ENCODE results near the gene NUAK1. TPM values are rescaled to one million over a fixed set of nuclear protein-coding genes. Genes with fewer than 3 reads are reported as not detected.
A peak's percentile ranks its signal among the peaks of the same experiment; 100 is the strongest.

NUAK1 gene
- total and polyA plus RNA-seq, 4 donors = 2.9 to 14.1 (median 9.2) TPM

DNA sequence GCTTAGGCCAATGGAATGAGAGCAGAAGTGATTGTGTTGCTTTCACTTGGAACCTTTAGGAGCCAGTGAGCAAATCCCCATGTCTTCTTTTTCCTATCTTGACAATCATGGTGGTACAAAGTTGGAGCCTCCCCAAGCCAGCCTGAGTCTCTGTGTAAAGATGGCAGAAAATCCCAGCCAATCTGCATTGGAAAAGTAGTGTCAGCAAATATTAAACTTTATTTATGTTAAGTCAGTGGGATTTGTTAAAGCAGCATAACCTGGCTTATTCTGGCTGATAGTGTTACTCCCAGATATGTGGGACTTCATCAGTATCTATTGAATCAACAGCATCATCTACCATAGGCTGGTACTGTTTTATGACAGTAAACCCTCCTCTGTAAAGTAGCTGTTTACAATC, 2.2 kb upstream of the NUAK1 start:
- TF ChIP-seq, protein P1, sequence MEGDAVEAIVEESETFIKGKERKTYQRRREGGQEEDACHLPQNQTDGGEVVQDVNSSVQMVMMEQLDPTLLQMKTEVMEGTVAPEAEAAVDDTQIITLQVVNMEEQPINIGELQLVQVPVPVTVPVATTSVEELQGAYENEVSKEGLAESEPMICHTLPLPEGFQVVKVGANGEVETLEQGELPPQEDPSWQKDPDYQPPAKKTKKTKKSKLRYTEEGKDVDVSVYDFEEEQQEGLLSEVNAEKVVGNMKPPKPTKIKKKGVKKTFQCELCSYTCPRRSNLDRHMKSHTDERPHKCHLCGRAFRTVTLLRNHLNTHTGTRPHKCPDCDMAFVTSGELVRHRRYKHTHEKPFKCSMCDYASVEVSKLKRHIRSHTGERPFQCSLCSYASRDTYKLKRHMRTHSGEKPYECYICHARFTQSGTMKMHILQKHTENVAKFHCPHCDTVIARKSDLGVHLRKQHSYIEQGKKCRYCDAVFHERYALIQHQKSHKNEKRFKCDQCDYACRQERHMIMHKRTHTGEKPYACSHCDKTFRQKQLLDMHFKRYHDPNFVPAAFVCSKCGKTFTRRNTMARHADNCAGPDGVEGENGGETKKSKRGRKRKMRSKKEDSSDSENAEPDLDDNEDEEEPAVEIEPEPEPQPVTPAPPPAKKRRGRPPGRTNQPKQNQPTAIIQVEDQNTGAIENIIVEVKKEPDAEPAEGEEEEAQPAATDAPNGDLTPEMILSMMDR (IDR thresholded peaks at IDR 0.05; ENCODE audit: control extremely low read depth, extremely low read depth) = no peak
- Histone ChIP-seq H3K9me3 (ENCODE audit: control insufficient read depth in 4 of 4, insufficient read depth in 3 of 4, low read length in 3 of 4) (no peaks in the 10 kb centered on the region), H3K4me3 (no peak overlapping the region), H3K36me3 (ENCODE audit: control insufficient read depth in 4 of 4, insufficient read depth in 4 of 4, low read length in 4 of 4) (peaks cover 0 to 7% (median 0%) of the 10 kb centered on the region in 4 donors), H3K27me3 (ENCODE audit: control insufficient read depth in 3 of 3, insufficient read depth in 3 of 3, low read length in 2 of 3) (no peaks in the 10 kb centered on the region), H3K9ac (ENCODE audit: insufficient read depth in 1 of 2, low read length in 2 of 2) (peak overlapping the region in 1 of 2 donors; percentile 77), H3K27ac (ENCODE audit: low read depth in 1 of 2, low read length in 1 of 2) (peak overlapping the region in 1 of 2 donors; percentile 99), H3K4me1 (ENCODE audit: control insufficient read depth in 5 of 5, insufficient read depth in 5 of 5, low read length in 5 of 5) (peaks cover 9 to 46% (median 26%) of the 10 kb centered on the region in 5 donors)
- ATAC-seq (ENCODE audit: insufficient read depth, low FRiP score) (no peak), DNase-seq (no peak)

DNA sequence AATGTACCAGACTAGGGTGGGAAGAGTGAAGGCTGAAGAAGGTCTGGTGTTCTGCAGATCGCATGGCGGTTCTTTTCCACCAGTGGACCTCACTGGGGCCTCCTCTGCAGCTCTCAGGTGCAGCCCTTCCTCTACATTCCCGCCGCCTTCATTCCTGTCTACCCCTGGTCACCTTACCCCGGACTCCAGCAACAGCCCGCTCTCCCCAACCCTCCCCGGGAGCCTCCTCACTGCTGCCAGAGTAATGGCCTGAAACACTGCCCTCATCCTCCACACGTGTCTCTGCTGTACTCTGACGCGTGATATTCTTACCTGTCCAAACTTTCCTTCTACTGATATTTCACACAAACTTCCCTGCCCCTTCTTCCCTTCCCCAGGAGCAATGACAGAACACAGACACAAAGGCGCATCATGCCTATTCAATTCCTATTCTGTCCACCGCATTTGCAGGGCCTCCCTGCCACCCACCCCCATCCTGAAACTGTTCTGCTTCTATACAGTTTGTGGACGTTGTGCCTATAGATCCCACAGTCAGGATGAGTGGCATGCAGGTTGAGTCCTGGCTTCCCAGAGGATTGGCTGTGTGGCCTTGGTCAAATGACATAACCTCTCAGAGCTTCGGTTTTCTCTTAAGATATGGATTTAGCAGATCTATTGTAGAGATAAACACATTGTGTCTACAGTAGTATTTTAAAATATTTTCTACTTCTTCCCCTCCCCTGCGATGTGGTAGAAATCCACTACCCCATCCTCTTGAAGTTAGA, 1.7 kb upstream of the NUAK1 start:
- Histone ChIP-seq H3K36me3 (ENCODE audit: control insufficient read depth in 4 of 4, insufficient read depth in 4 of 4, low read length in 4 of 4) (peaks cover 0 to 7% (median 0%) of the 10 kb centered on the region in 4 donors), H3K4me1 (ENCODE audit: control insufficient read depth in 5 of 5, insufficient read depth in 5 of 5, low read length in 5 of 5) (peaks cover 7 to 48% (median 26%) of the 10 kb centered on the region in 5 donors), H3K4me3 (no peak overlapping the region), H3K9me3 (ENCODE audit: control insufficient read depth in 4 of 4, insufficient read depth in 3 of 4, low read length in 3 of 4) (no peaks in the 10 kb centered on the region), H3K27ac (ENCODE audit: low read depth in 1 of 2, low read length in 1 of 2) (peak overlapping the region in 1 of 2 donors; percentile 99), H3K9ac (ENCODE audit: insufficient read depth in 1 of 2, low read length in 2 of 2) (peak overlapping the region; percentile 71 to 77), H3K27me3 (ENCODE audit: control insufficient read depth in 3 of 3, insufficient read depth in 3 of 3, low read length in 2 of 3) (no peaks in the 10 kb centered on the region)
- ATAC-seq (ENCODE audit: insufficient read depth, low FRiP score) (no peak), DNase-seq (no peak)
- WGBS, 2 donors = 69 to 75% methylated on average over 15 of the region's 15 CpGs
- TF ChIP-seq, protein P1 (IDR thresholded peaks at IDR 0.05; ENCODE audit: control extremely low read depth, extremely low read depth) = no peak

DNA sequence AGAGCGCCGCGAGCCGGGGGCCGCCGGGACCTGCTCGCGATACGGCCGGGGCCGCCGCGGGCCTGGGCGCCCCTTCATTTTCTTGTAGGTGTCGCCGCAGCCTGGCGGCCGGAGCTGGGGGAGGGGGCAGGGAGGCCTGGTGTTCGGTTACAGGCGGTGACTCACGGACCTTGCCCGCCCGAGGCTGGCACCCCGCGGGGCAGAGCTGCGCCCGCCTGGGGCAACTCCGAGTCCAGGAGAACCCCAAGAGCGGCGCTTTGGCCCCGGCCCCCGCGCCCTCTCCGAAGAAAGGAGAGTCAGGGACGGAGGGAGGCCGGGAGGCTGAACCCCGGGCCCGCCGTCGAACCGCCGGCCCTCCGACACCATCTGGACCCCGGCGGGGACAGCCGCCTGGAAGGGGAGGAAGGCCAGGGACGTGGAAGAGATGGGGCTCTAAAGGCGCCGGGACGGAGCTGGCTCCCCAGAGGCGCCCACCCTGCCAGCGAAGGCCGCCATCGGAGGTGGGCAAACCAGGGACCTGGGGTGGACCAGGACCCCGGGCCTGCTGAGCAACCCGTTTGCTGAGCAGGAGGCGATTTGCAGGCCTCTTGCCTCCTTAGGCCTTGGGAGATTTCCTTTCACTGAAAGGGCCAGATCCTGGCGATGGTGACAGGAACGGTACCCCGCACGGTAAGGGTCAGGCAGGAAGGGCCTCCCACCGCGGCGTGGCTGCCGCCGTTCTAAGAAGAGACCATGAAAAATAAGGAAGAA, 843 bp upstream of the NUAK1 start:
- Histone ChIP-seq H3K27ac (ENCODE audit: low read depth in 1 of 2, low read length in 1 of 2) (peak overlapping the region; percentile 82 to 99), H3K4me3 (peak overlapping the region; percentile 67), H3K4me1 (ENCODE audit: control insufficient read depth in 5 of 5, insufficient read depth in 5 of 5, low read length in 5 of 5) (peaks cover 7 to 46% (median 23%) of the 10 kb centered on the region in 5 donors), H3K36me3 (ENCODE audit: control insufficient read depth in 4 of 4, insufficient read depth in 4 of 4, low read length in 4 of 4) (peaks cover 0 to 7% (median 0%) of the 10 kb centered on the region in 4 donors), H3K9me3 (ENCODE audit: control insufficient read depth in 4 of 4, insufficient read depth in 3 of 4, low read length in 3 of 4) (no peaks in the 10 kb centered on the region), H3K9ac (ENCODE audit: insufficient read depth in 1 of 2, low read length in 2 of 2) (peak overlapping the region; percentile 71 to 77), H3K27me3 (ENCODE audit: control insufficient read depth in 3 of 3, insufficient read depth in 3 of 3, low read length in 2 of 3) (no peaks in the 10 kb centered on the region)
- TF ChIP-seq, protein P1 (IDR thresholded peaks at IDR 0.05; ENCODE audit: control extremely low read depth, extremely low read depth) = no peak
- DNase-seq = peak; percentile 78 to 84 (median 82)
- WGBS, 2 donors = 4 to 5% methylated on average over 44 to 66 of the region's 66 CpGs
- ATAC-seq (ENCODE audit: insufficient read depth, low FRiP score) = peak; percentile 55
